EH (cell line): Measurements from ENCODE around the gene CIDEA.

Experiments
- DNase-seq: peaks from one replicate; pipeline ENCODE4 v3.0.0-alpha.2; 2015; ENCODE audit warnings: low read depth

CIDEA gene

GRCh38 chr18:12321333-12321732, 67.2 kb downstream of the CIDEA start:
- DNase-seq = peak; percentile 31

DNA sequence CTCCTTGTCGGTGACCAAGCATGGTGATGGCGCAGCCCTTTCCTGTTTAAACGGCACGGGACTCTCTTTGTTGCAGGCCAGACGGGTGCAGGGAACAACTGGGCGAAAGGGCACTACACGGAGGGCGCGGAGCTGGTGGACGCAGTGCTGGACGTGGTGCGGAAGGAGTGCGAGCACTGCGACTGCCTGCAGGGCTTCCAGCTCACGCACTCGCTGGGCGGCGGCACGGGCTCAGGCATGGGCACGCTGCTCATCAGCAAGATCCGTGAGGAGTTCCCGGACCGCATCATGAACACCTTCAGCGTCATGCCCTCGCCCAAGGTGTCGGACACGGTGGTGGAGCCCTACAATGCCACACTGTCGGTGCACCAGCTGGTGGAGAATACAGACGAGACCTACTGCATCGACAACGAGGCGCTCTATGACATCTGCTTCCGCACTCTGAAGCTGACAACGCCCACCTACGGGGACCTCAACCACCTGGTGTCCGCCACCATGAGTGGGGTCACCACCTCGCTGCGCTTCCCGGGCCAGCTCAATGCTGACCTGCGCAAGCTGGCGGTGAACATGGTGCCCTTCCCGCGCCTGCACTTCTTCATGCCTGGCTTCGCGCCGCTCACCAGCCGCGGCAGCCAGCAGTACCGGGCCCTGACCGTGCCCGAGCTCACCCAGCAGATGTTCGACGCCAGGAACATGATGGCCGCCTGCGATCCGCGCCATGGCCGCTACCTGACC, 71.0 kb downstream of the CIDEA start:
- DNase-seq = no peak

DNA sequence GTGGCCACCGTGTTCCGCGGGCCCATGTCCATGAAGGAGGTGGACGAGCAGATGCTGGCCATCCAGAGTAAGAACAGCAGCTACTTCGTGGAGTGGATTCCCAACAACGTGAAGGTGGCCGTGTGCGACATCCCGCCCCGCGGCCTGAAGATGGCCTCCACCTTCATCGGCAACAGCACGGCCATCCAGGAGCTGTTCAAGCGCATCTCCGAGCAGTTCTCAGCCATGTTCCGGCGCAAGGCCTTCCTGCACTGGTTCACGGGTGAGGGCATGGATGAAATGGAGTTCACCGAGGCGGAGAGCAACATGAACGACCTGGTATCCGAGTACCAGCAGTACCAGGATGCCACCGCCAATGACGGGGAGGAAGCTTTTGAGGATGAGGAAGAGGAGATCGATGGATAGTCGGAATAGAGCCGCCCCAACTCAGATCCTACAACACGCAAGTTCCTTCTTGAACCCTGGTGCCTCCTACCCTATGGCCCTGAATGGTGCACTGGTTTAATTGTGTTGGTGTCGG, 71.6 kb downstream of the CIDEA start:
- DNase-seq = no peak

DNA sequence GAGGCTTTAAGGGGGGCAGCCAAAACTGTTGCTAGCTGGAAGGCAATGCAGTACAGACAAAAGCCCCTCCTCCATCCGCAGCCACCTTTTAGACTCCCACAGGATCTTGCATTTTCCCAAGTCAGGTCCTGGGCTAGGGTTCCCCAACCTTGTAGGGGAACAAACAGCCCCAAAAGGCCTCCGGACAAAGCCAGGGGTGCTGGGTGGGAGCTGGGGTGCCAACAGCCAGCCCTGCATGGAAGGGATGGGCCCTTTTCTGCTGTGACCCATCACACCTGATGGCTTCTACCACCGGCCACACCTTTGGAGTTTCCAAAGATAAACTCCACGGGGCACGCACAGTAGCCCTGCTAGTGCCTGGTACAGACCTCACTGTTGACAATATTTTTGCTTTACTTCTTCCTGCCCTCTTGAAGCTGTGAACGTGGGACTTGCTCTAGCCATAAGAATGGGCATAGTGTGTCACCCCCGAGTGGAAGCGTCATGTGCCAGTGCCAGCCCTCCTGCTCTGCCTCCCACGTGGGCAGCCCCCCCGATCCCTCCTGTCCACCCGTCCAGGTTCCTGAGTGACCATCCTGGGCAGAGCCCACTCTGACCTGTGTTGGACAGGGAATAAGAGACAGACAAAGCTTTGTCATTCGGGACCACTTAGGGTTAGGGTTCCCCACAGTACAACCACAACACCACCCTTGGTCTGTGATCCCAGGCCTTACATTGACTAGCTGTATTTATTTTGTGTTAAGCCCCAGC, 72.7 kb downstream of the CIDEA start:
- DNase-seq = no peak
